ENCODE results near the gene OXCT2. TPM values are rescaled to one million over a fixed set of nuclear protein-coding genes. Genes with fewer than 3 reads are reported as not detected.
"Not testable (repeated sequence)": the region's sequence is repeated elsewhere in the genome, so short reads cannot be mapped to it uniquely, and the experiment has no call there.

OXCT2 gene
- total and polyA plus RNA-seq, 2 donors (not counting 1 experiment from before 2014, with no cell fraction given) = 1.0 to 1.9 TPM

DNA sequence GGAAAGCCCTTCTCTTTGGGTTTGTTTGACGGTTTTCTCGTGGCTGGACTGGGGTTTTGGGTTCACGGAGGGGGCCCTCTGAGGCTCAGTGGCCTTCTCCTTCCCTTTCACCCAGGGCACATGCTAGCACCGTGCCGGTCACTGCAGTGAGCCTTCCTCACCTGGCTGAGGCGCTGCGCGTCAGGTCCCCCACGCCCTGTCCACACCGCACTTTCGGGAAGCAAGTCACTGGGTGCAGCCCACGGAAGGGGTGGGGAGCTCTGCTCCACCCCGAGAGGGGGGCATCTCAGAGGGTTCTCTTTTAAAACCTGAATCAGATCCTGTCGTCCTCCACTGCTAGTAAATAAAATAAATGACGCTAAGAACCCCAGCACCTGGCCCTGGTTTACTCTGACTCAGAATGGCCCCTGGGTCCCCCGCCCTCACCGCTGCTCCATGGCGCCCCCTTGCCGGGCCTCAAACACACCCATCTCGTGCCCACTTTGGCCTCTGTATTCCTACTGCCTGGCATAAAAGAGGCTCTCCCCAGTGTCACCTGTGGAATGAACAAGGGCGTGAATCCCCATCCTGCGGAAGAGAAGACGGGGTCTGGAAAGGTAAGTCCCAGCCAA, 2.3 kb upstream of the OXCT2 start:
- H3K9me3 Mint-ChIP-seq (ENCODE audit: insufficient read depth); H3K4me3 Mint-ChIP-seq; H3K27me3 Mint-ChIP-seq; POLR2A ChIA-PET; ATAC-seq (ENCODE audit: low read depth); H4K20me1 ChIP-seq (ENCODE audit: control insufficient read depth, insufficient read depth, low read length, poor library complexity, severe bottlenecking); DNase-seq; H3K79me2 ChIP-seq (ENCODE audit: control insufficient read depth, insufficient read depth, low read length); H3K9me3 ChIP-seq (ENCODE audit: control extremely low read depth in 1 of 3, control insufficient read depth in 2 of 3, insufficient read depth in 1 of 3, low read length in 2 of 3); H3K27ac Mint-ChIP-seq; H2AFZ ChIP-seq (ENCODE audit: insufficient read depth, low read depth, low read length, poor library complexity, severe bottlenecking); H3K4me2 ChIP-seq (replicated peaks; ENCODE audit: low read depth, low read length, poor library complexity, severe bottlenecking); H3K9ac ChIP-seq (ENCODE audit: low read length); H3K36me3 ChIP-seq (replicated peaks in 1 of 2; ENCODE audit: control extremely low read depth in 1 of 2, control insufficient read depth in 1 of 2, extremely low read depth in 1 of 2, insufficient read depth in 2 of 2, low read length in 1 of 2); CTCF ChIA-PET; intact Hi-C loops (cut with micrococcal nuclease); H3K4me1 ChIP-seq (ENCODE audit: control insufficient read depth in 2 of 2, insufficient read depth in 2 of 2, low read length in 2 of 2); H3K27me3 ChIP-seq (replicated peaks in 1 of 4; ENCODE audit: control extremely low read depth in 1 of 4, control insufficient read depth in 3 of 4, insufficient read depth in 4 of 4, low read length in 3 of 4); H3K27ac ChIP-seq (ENCODE audit: low read length in 2 of 2); H3K4me3 ChIP-seq (ENCODE audit: control extremely low read depth in 1 of 5, extremely low read depth in 1 of 5, insufficient read depth in 1 of 5, low read depth in 2 of 5, low read length in 4 of 5): not testable (repeated sequence)
- H3K4me1 Mint-ChIP-seq = peaks cover 13% of the 10 kb centered on the region
- WGBS (ENCODE audit: insufficient coverage) = no CpG with 5 or more reads among the region's 23 CpGs

- H2AFZ ChIP-seq (ENCODE audit: insufficient read depth, low read depth, low read length, poor library complexity, severe bottlenecking); POLR2A ChIA-PET; H3K27ac Mint-ChIP-seq; H3K36me3 ChIP-seq (replicated peaks in 1 of 2; ENCODE audit: control extremely low read depth in 1 of 2, control insufficient read depth in 1 of 2, extremely low read depth in 1 of 2, insufficient read depth in 2 of 2, low read length in 1 of 2); H4K20me1 ChIP-seq (ENCODE audit: control insufficient read depth, insufficient read depth, low read length, poor library complexity, severe bottlenecking); H3K4me2 ChIP-seq (replicated peaks; ENCODE audit: low read depth, low read length, poor library complexity, severe bottlenecking); CTCF ChIA-PET; H3K27me3 ChIP-seq (replicated peaks in 1 of 4; ENCODE audit: control extremely low read depth in 1 of 4, control insufficient read depth in 3 of 4, insufficient read depth in 4 of 4, low read length in 3 of 4); H3K4me3 ChIP-seq (ENCODE audit: control extremely low read depth in 1 of 5, extremely low read depth in 1 of 5, insufficient read depth in 1 of 5, low read depth in 2 of 5, low read length in 4 of 5); H3K4me1 Mint-ChIP-seq; H3K9me3 Mint-ChIP-seq (ENCODE audit: insufficient read depth); H3K9ac ChIP-seq (ENCODE audit: low read length); H3K4me1 ChIP-seq (ENCODE audit: control insufficient read depth in 2 of 2, insufficient read depth in 2 of 2, low read length in 2 of 2); H3K9me3 ChIP-seq (ENCODE audit: control extremely low read depth in 1 of 3, control insufficient read depth in 2 of 3, insufficient read depth in 1 of 3, low read length in 2 of 3); H3K27me3 Mint-ChIP-seq; H3K79me2 ChIP-seq (ENCODE audit: control insufficient read depth, insufficient read depth, low read length); H3K27ac ChIP-seq (ENCODE audit: low read length in 2 of 2); intact Hi-C loops (cut with micrococcal nuclease): not testable (repeated sequence)
- ATAC-seq (ENCODE audit: low read depth) = peak; percentile 35
- no CpG with 5 or more reads among the region's 71 CpGs for WGBS (ENCODE audit: insufficient coverage)
- DNase-seq = peak; percentile 39
- peak overlapping the region; percentile 78 for H3K4me3 Mint-ChIP-seq
Observed at GRCh38 chr1:39770100-39771021, 787 bp downstream of the OXCT2 start.

DNA sequence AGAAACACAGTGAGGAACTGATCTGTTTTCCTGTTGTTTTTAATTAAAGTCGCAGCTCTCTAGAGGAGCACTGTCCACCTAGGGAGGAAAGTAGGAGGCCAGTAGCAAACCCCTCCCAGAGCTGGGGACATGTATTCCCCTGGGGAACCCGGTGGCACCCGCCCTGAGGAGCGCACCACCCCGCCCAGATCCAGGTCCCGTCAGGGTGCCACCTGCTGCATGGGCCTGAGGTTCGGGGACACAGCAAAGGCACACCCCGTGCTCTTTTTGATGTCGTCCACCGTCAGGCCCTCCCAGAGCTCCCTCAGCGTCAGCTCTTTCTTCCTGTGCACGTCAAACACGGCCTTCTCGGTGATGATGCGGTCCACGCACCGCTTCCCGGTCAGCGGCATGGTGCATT, 1.6 kb downstream of the OXCT2 start:
- CTCF ChIA-PET; H3K9ac ChIP-seq (ENCODE audit: low read length); H3K4me2 ChIP-seq (replicated peaks; ENCODE audit: low read depth, low read length, poor library complexity, severe bottlenecking); H3K4me3 Mint-ChIP-seq; H3K27ac Mint-ChIP-seq; H3K27me3 Mint-ChIP-seq; H3K4me1 Mint-ChIP-seq; H4K20me1 ChIP-seq (ENCODE audit: control insufficient read depth, insufficient read depth, low read length, poor library complexity, severe bottlenecking); H3K4me3 ChIP-seq (ENCODE audit: control extremely low read depth in 1 of 5, extremely low read depth in 1 of 5, insufficient read depth in 1 of 5, low read depth in 2 of 5, low read length in 4 of 5); H3K27me3 ChIP-seq (replicated peaks in 1 of 4; ENCODE audit: control extremely low read depth in 1 of 4, control insufficient read depth in 3 of 4, insufficient read depth in 4 of 4, low read length in 3 of 4); H3K4me1 ChIP-seq (ENCODE audit: control insufficient read depth in 2 of 2, insufficient read depth in 2 of 2, low read length in 2 of 2); H3K36me3 ChIP-seq (replicated peaks in 1 of 2; ENCODE audit: control extremely low read depth in 1 of 2, control insufficient read depth in 1 of 2, extremely low read depth in 1 of 2, insufficient read depth in 2 of 2, low read length in 1 of 2); H3K9me3 Mint-ChIP-seq (ENCODE audit: insufficient read depth); POLR2A ChIA-PET; intact Hi-C loops (cut with micrococcal nuclease); DNase-seq; ATAC-seq (ENCODE audit: low read depth); H2AFZ ChIP-seq (ENCODE audit: insufficient read depth, low read depth, low read length, poor library complexity, severe bottlenecking); H3K27ac ChIP-seq (ENCODE audit: low read length in 2 of 2); H3K9me3 ChIP-seq (ENCODE audit: control extremely low read depth in 1 of 3, control insufficient read depth in 2 of 3, insufficient read depth in 1 of 3, low read length in 2 of 3); H3K79me2 ChIP-seq (ENCODE audit: control insufficient read depth, insufficient read depth, low read length): not testable (repeated sequence)
- WGBS (ENCODE audit: insufficient coverage) = 75% methylated on average over 5 of the region's 19 CpGs

DNA sequence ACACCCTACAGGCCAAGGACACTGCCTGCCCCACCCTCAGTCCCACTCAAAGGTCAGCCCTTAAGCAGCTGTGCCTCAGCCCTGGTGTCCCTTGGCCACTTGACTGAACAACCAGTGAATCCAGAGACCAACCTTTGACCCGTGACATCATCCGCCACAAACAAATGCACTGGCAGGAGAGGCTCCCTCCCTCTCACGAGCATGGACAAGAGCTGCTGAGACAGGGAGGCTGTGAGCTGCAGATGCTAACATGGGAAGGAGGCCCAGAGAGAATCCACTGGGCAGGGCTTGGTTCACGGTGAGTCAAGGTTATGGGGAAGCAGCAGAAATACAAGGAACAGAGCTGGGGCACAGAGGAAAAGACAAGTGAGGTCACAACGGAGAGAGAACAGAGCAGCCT, 4.7 kb downstream of the OXCT2 start:
- CTCF ChIA-PET, H3K4me3 Mint-ChIP-seq: not testable (repeated sequence)

More for the DNA sequence above, 4.7 kb downstream of the OXCT2 start:
- H3K9me3 ChIP-seq (ENCODE audit: control extremely low read depth in 1 of 3, control insufficient read depth in 2 of 3, insufficient read depth in 1 of 3, low read length in 2 of 3); H3K9ac ChIP-seq (ENCODE audit: low read length); H3K4me3 ChIP-seq (ENCODE audit: control extremely low read depth in 1 of 5, extremely low read depth in 1 of 5, insufficient read depth in 1 of 5, low read depth in 2 of 5, low read length in 4 of 5); H3K27ac Mint-ChIP-seq; intact Hi-C loops (cut with micrococcal nuclease); H3K9me3 Mint-ChIP-seq (ENCODE audit: insufficient read depth); H3K4me1 ChIP-seq (ENCODE audit: control insufficient read depth in 2 of 2, insufficient read depth in 2 of 2, low read length in 2 of 2); H3K4me2 ChIP-seq (replicated peaks; ENCODE audit: low read depth, low read length, poor library complexity, severe bottlenecking); H3K27me3 ChIP-seq (replicated peaks in 1 of 4; ENCODE audit: control extremely low read depth in 1 of 4, control insufficient read depth in 3 of 4, insufficient read depth in 4 of 4, low read length in 3 of 4); H3K79me2 ChIP-seq (ENCODE audit: control insufficient read depth, insufficient read depth, low read length); DNase-seq; H2AFZ ChIP-seq (ENCODE audit: insufficient read depth, low read depth, low read length, poor library complexity, severe bottlenecking); H4K20me1 ChIP-seq (ENCODE audit: control insufficient read depth, insufficient read depth, low read length, poor library complexity, severe bottlenecking); H3K27me3 Mint-ChIP-seq; H3K27ac ChIP-seq (ENCODE audit: low read length in 2 of 2); ATAC-seq (ENCODE audit: low read depth); H3K36me3 ChIP-seq (replicated peaks in 1 of 2; ENCODE audit: control extremely low read depth in 1 of 2, control insufficient read depth in 1 of 2, extremely low read depth in 1 of 2, insufficient read depth in 2 of 2, low read length in 1 of 2); POLR2A ChIA-PET; H3K4me1 Mint-ChIP-seq: not testable (repeated sequence)
- no CpG with 5 or more reads among the region's 5 CpGs for WGBS (ENCODE audit: insufficient coverage)
